Measurements from ENCODE around the gene HCN3. TPM values are rescaled to one million over a fixed set of nuclear protein-coding genes. Genes with fewer than 3 reads are reported as not detected.
A peak's percentile ranks its signal among the peaks of the same experiment; 100 is the strongest.
"Not testable (repeated sequence)": the region's sequence is repeated elsewhere in the genome, so short reads cannot be mapped to it uniquely, and the experiment has no call there.

HCN3 gene
- total RNA-seq, 1 donor from 2014 or later: 1.8 TPM

DNA sequence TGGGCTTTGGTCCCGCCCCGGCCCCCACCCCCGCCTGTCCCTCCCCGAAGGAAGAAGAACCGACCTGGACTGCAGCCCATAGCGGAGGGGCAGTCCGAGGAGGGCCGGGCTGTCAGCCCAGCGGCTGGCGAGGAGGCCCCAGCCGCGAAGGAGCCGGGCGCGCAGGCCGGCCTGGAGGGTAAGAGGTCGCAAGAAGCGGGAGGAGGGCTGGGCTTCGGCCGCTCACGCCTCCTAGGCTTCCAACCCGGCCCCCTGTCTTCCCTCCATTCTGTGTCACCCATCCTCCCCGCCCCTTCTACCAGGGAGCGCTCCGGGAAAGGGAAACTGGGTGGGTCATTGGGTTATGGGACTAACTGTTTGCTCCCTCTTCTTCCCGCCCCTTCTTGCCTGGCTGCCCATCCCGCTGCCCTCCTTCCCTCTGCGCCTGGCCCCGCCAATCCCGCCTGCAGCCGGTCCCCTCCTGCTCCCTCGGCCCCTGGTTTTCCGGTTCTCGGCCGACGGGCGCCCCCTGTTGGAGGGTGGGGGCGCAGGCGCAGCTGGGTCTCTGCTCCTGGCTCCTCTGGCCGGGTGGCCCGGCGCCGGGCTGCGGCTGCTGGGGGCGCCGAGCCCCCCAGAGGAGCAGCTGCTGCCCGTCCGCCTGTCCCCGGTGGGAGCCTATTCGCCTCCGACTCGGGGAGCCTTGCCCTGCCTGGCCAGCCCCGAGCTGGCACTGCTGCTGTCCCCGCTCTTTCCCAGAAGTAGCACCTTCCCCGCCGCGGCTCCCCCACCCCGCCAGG, 45.9 kb downstream of the HCN3 start:
- DNase-seq (ENCODE audit: missing footprints): peak; percentile 95
- intact Hi-C loops (cut with DNase I): loop anchor here (1.0 to 10.0 kb wide), 4 partner anchors 72 to 272 kb away; partner anchors contain the start of genes ASH1L and MTX1
- ATAC-seq: peak; percentile 58

DNA sequence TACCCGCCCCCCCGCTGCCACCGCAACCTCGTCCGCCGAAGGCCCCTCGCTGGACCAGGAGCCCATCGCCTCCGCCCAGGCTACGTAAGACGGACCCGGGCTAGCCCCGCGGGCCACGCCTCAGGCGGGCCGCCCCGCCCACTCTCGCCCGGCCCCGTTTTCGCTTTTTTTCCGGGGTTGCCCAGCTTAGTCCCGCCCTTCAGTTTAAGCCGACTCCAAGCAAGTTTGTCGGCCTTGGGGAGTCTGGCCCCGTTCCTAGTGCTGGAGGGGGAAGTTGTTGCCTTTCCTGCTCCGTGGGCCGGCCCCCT, 46.4 kb downstream of the HCN3 start:
- intact Hi-C loops (cut with DNase I): loop anchor here (1.0 to 10.0 kb wide), 5 partner anchors 46 to 271 kb away; partner anchors contain the start of genes ASH1L, HCN3 and MTX1
- DNase-seq (ENCODE audit: missing footprints) (peak; percentile 92), ATAC-seq (peak; percentile 77)

DNA sequence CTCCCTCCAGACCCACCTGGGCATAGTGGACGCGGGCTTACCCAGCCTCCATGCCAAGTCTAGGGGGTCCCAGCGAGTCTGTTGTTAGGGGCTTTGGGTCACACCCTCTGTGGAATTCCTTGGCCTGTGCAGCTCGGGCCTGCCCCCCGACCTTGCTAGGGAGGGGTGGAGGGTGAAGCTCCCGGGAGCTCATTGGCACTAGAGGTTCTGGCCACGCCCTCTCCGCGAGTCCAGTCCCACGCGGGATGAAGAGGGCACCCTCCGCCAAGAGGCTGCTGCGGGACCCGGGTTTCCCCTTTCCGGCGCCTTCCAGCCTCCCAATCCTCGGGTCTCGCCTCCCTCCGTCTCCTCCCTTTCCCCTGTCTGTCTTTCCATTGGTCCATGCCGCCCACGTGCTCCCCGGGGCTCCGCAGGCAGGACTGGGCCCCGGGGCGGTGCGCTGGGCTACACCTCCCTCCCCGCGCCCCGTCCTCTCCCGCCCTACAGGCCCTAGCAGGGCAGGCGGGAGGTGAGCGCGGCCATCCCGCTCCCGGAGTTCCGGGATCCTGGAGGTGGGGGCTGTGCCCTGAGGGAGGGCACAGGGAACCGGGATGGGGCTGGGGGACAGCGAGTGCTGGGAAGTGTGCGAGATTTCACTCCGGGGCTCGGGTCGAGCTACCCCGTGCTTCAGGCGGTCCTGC, 46.9 kb downstream of the HCN3 start:
- ATAC-seq (peak; percentile 86), DNase-seq (ENCODE audit: missing footprints) (peak; percentile 98)
- intact Hi-C loops (cut with DNase I): loop anchor here (1.0 to 10.0 kb wide), 3 partner anchors 47 to 271 kb away; partner anchors contain the start of genes ASH1L and HCN3

DNA sequence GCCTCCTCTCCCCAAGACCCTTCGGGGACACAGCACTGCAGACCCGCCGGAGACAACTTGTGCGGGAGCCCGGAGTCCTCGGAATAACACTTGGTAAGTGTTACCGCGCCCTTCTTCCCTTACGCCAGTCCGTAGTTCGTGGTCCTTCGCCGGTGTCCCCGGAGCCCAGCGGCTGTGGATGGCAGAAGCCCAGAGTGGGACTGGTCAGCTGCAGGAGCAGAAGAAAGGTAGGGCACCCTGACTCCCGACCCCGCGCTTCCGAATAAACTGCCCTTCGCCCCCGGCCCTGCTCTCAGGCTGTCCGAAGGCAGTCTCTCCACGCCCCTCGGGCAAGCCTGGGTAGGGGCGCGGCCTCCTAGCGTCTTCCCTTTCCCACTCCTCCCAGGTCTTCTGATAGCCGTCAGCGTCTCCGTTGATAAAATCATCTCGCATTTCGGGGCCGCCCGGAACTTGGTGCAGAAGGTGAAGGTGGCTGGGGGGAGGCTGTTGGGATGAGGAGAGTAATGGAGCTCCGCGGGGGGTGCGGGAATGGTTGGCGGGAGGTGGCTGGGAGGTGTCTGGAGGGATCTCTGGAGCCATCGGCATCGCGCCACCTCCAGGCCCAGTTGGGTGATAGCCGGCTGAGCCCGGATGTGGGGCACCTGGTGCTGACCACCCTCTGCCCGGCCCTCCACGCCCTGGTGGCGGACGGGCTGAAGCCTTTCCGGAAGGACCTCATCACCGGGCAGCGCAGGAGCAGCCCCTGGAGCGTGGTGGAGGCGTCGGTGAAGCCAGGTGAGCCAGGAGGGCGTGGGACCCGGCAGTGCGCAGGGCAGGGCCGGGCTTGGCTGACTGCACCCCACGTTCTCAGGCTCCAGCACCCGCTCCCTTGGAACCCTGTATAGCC, 47.7 kb downstream of the HCN3 start:
- intact Hi-C loops (cut with DNase I): loop anchor here (1.0 to 10.0 kb wide), 3 partner anchors 48 to 270 kb away; partner anchors contain the start of genes ASH1L and HCN3
- DNase-seq (ENCODE audit: missing footprints): peak; percentile 76
- ATAC-seq: no peak

DNA sequence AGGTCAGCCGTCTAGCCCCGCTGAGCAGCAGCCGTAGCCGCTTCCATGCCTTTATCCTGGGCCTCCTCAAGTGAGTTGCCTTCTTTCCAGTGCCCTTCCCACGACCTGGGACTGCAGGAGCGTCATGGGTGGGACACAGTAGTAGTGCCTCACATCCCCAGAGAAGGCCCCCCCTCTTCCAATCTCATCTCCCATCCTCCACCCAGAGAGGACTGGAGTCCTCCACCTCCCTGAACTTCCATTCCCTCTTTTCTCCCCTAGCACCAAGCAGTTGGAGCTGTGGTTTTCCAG, 48.3 kb downstream of the HCN3 start:
- no peak for ATAC-seq

DNA sequence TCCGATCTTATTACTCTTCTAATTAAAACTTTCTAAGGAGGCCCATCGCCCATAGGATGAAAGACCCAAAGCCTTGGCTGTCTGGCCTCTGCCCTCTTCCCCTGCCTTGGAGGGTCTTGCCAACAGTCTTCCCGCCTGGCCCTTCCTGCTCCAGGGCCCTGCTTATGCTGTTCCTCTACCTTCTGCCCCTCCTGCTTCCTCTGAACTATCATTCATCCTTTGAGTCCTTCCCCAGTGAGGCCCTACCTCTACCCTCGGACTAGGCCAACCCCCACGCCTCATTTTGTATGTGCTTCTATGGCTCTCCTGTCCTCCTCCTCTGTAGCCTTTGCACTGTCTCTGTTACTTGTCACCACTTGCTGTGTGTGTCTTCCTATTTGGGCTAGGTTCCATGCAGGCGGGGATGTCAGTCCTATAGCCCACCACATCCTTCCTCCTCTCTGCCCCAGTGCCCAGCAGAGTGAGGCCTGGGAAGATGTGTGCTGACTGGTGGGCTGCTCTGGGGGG, 48.8 kb downstream of the HCN3 start:
- intact Hi-C loops (cut with DNase I): loop anchor here (10.0 kb wide), 2 partner anchors 239 to 269 kb away; partner anchors contain the start of gene ASH1L
- DNase-seq (ENCODE audit: missing footprints): no peak
- no peak for ATAC-seq

More for the DNA sequence above, 48.3 kb downstream of the HCN3 start:
- no peak for DNase-seq (ENCODE audit: missing footprints)
- intact Hi-C loops (cut with DNase I): loop anchor here (10.0 kb wide), 2 partner anchors 239 to 269 kb away; partner anchors contain the start of gene ASH1L

DNA sequence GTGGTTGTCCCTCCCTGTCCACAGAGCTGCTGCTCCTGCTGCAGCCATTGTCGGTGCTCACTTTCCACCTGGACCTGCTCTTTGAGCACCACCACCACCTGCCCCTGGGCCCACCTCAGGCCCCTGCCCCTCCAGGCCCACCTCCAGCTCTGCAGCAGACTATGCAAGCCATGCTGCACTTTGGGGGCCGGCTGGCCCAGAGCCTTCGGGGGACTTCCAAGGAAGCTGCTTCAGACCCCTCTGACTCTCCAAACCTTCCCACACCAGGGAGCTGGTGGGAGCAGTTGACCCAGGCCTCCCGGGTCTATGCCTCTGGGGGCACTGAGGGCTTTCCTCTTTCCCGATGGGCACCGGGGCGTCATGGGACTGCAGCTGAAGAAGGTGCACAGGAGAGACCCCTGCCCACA, 49.4 kb downstream of the HCN3 start:
- intact Hi-C loops (cut with DNase I): loop anchor here (10.0 kb wide), 2 partner anchors 238 to 268 kb away; partner anchors contain the start of gene ASH1L
- ATAC-seq (no peak), DNase-seq (ENCODE audit: missing footprints) (no peak)

DNA sequence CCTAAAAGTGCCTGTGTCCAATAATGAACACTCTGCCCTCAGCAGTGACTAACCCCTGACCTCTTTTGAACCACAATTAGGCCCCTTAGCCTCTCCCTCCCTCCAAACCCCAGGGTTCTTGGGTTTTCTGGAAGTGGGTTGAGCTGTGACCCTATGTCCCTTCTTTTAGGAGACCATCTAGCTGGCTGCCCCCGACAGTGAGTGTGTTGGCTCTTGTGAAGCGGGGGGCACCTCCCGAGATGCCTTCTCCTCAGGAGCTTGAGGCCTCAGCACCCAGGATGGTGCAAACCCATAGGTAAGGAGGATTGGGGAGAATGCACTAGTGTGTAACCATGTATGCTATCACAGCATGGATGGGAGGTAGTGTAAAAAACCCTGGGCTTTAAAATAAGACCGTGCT, 50.7 kb downstream of the HCN3 start:
- intact Hi-C loops (cut with DNase I): loop anchor here (10.0 kb wide), 2 partner anchors 237 to 267 kb away; partner anchors contain the start of gene ASH1L
- ATAC-seq (no peak), DNase-seq (ENCODE audit: missing footprints) (no peak)

DNA sequence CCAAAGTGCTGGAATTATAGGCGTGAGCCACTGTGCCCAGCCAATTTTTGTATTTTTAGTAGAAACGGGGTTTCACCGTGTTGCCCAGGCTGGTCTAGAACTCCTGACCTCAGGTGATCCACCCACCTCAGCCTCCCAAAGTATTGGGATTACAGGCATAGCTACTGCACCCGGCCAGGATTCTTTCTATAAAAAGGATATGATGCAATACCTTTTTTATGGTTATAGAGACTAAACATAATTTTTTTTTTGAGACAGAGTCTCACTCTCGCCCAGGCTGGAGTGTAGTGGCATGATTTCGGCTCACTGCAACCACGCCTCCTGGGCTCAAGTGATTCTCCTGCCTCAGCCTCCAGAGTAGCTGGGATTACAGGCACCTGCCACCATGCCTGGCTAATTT, 51.6 kb downstream of the HCN3 start:
- intact Hi-C loops (cut with DNase I): loop anchor here (10.0 kb wide), 2 partner anchors 236 to 266 kb away; partner anchors contain the start of gene ASH1L
- DNase-seq (ENCODE audit: missing footprints); ATAC-seq: not testable (repeated sequence)

DNA sequence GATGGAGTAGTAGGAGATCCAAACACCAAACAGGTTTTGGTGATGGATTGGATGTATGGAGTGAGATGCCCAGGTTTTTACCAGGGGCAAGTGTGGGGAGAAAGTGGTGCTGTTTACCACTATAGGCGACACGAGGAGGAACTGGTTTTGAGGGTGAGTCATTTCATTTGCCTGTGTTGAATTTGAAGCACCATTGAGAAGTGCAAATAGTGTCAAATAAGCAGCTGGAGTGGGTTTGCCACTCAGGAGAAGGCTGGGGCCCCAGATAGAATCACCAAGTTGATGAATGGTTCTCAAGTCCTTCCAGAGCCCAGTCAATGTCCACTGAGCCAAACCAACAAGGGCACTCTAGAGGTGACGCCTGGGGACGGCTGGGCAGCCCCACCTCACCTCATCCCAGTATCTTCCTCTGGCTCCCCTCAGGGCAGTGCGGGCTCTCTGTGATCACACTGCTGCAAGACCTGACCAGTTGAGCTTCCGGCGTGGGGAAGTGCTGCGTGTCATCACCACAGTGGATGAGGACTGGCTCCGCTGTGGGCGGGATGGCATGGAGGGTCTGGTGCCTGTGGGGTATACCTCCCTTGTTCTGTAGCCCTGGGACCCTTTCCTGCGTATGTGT, 52.8 kb downstream of the HCN3 start:
- ATAC-seq: no peak
- DNase-seq (ENCODE audit: missing footprints): no peak
- intact Hi-C loops (cut with DNase I): loop anchor here (10.0 kb wide), 2 partner anchors 235 to 265 kb away; partner anchors contain the start of gene ASH1L

DNA sequence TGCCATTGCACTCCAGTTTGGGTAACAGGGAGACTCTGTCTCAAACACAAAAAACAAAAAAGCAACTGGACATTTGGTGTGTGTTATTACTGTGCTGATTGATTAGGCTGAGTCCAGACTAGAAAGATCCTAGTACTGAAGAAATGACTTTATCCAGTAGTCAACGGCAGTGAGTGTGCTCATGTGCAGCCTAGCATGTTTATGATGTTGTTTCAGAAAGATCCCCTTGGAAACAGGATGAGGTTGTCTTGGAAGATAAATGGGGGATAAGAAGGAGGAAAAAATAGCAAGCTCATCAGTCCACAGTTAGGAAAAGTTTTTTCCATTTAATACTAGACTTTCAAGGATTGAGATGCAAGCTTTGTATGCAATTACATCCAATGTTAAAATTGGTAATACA, 57.7 kb downstream of the HCN3 start:
- DNase-seq (ENCODE audit: missing footprints): no peak
- intact Hi-C loops (cut with DNase I): no loop called here
- ATAC-seq: no peak

Other genes with a start within 250 kb of the HCN3 start
- gene DCST2, start 243.7 kb upstream of the HCN3 start, total RNA-seq: 0.35 TPM
- gene DCST1, start 243.6 kb upstream of the HCN3 start, total RNA-seq: not detected
- 101 TPM for gene ADAM15, start 226.1 kb upstream of the HCN3 start, total RNA-seq
- 2.1 TPM for gene EFNA4, start 213.7 kb upstream of the HCN3 start, total RNA-seq
- gene EFNA3, start 198.6 kb upstream of the HCN3 start, total RNA-seq: 1.1 TPM
- 43.9 TPM for gene EFNA1, start 149.6 kb upstream of the HCN3 start, total RNA-seq
- 9.3 TPM for gene SLC50A1, start 141.6 kb upstream of the HCN3 start, total RNA-seq
- 55.7 TPM for gene DPM3, start 136.9 kb upstream of the HCN3 start, total RNA-seq
- 118 TPM for gene KRTCAP2, start 104.2 kb upstream of the HCN3 start, total RNA-seq
- 0.16 TPM for gene TRIM46, start 103.6 kb upstream of the HCN3 start, total RNA-seq
- 5.7 TPM for gene THBS3, start 69.6 kb upstream of the HCN3 start, total RNA-seq
- 16.5 TPM for gene MTX1, start 68.8 kb upstream of the HCN3 start, total RNA-seq
- gene ENTREP3, start 22.0 kb upstream of the HCN3 start, total RNA-seq: 14.5 TPM
- gene SCAMP3, start 15.1 kb upstream of the HCN3 start, total RNA-seq: 55.4 TPM
- gene CLK2, start 4.0 kb upstream of the HCN3 start, total RNA-seq: 20.9 TPM
- gene PKLR, start 24.0 kb downstream of the HCN3 start, total RNA-seq: not detected
- gene FDPS, start 31.4 kb downstream of the HCN3 start, total RNA-seq: 80.0 TPM
- 24.3 TPM for gene RUSC1, start 43.4 kb downstream of the HCN3 start, total RNA-seq